GM19238 (cell line): ENCODE measurements around the gene NCBP1.
"Not testable (repeated sequence)": the region's sequence is repeated elsewhere in the genome, so short reads cannot be mapped to it uniquely, and the experiment has no call there.

Experiments
- DNase-seq: peaks from one replicate; pipeline ENCODE4 v3.0.0; 2011; ENCODE audit warnings: low spot score; ENCODE audit not compliant: insufficient read length

The NCBP1 gene

DNA sequence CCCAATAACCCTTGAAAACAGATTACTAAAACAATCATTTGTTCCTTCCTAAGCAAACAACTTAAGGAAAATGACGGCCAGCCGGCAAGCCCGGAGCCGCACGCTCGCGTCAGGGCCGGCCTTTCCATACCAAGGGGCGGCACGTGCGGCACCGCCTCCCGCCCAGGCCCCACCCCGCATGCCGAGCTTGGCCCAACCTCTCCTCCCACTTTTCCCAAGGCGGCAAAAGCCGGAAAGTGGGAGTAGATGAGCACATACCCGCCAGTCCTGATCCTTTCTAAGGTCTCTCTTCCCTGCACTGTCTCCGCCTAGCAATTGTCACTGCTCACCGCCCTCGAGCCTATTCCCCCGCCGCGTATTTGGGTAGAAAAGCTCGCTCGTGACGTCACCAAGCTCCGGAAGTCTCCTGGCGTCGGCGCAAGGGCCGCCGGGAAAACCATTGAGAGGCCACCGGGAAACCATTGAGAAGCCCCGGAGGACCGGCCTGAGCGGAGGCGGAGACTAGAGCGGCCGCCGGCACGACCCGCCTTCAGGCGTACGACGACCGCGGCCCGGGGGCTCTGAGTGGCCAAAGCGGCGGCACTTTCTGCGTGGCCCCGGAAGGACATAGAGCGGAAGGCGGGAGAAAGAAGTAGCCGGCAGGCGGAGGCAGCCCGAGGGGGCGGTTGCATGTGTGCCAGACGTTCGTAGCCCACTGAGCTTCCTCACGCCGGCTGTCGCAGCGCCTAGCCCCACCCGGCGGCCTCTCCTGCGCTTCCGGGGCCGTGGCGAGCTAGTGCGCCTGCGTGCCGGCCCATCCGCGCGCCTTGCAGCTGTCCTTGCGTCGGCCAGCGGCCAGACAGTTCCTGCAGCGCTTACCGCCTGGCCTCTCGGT is at the start of gene NCBP1, which contains the start of gene TSTD2:
Gene NCBP1, plus strand, starts transcription at position 837 of the 874 bp plus-strand sequence. CDS start 61 bp downstream, outside the sequence.
Gene TSTD2, minus strand, starts transcription at position 384 of the 874 bp plus-strand sequence. CDS start 5,806 bp downstream, outside the sequence.
- peak; percentile 80 for DNase-seq

GRCh38 chr9:97584778-97585177 is 48.8 kb upstream of the NCBP1 start:
- DNase-seq, result not testable (repeated sequence)

DNA sequence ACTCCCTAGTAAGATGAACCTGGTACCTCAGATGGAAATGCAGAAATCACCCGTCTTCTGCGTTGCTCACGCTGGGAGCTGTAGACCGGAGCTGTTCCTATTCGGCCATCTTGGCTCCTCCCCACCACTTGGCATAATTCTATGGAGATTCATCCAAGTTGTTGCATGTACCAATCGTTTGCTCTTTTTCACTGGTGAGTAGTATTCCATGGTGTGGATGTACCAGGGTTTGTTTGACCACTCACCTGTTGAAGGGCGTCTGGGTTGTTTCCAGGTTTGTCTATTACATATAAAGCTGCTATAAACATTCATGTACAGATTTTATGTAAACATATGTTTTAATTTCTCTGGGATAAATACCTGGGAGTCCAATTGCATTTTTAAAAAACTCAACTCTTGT is 46.7 kb upstream of the NCBP1 start:
- not testable (repeated sequence) for DNase-seq

GRCh38 chr9:97591535-97591934 is 42.1 kb upstream of the NCBP1 start:
- no peak for DNase-seq

DNA sequence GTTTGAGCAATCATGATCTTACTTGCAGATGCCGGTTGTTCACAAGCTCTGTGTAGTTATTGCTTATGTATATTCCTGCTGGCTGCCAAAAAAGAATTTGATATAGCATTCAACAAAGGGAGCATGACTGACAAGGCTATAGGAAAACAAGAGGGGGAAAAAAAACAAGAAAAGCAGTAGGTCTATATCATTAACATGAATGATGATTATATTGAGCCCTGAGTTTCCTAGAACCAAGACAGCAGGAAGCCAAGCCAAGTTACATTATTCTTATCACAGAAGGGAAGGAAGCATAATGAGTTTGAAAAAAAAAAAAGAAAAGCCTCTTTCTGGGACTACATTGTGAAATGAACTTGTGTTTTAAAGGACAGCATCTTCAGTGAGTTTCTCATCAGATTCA is 41.5 kb upstream of the NCBP1 start:
- DNase-seq, result no peak

DNA sequence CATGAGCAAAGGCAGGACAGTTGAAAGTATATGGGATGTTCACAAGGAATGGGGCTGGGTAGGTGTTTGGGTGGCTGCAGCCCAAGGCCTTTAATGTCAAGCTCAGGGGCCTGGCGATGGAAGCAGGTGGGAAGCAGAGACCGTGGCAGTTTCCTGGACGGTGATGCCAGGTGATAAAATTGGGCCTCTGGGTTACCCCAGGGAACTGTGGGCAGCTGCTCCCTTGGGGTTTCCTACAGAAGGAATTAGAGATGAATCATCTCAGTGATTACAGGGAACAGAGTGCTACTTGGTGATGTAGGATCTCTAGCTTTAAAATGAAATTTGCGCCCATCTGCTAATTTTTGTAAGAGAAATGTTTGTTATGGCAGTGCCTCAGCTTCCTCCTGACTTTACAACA is 39.7 kb upstream of the NCBP1 start:
- no peak for DNase-seq

GRCh38 chr9:97594381-97594921 is 39.2 kb upstream of the NCBP1 start:
- DNase-seq, result no peak

DNA sequence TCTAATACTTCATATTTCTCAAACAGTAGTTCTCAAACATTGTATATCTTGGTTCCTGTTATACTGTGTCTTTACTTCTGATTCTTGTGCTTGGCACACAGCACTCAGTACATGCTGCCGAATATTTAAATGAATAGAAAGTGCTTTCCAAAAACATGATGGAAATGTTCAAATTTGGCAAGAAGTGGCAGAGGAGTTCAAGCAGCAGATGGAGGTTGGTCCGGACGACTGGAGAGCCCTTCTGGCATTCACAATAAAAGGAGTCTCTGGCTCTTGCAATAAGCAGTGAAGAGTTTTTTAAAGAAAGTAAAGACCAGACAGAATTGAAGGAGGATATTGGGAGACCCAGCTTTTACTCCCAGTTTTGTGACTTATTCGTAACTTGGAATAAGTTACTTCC is 36.7 kb upstream of the NCBP1 start:
- DNase-seq, result no peak

DNA sequence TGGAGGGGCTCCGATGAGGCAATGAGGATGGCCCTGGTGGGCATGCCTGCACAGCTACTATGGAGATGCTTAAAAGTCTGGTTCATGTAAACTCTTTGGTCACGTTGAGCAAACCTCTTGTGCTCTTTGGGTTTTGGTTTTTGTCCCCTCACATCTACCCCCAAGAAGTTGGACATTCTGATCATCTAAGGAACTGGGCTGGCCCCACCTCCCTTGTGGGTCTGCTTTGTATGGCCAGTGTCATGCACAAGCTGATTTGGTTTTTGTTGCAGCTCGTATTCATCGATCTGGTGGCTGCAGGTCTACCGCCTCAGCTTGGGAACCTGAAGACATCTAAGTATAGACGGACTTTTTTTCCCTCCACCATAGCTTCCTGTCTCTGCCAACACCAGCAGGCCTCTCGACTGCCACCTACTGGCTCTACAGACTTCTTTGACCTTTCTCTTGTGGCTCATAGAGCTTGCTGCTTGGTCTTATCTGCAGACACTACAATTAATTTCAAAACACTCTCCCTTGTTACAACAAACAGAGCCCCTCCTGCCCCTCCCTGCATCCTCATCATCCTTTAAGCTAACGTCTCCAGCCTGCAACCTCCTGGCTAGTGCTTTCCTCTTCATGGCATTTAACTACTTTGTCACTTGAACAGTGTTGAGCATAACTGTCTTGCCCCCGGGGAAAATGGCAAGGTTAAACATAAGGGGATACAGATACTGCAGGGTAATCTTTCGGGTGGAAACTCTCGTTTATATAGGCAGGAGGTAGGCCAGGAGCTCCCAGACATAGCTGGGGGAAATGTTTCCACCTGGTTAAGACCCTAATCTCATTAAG is 34.9 kb upstream of the NCBP1 start:
- DNase-seq, result peak; percentile 58

GRCh38 chr9:97599314-97599846 is 34.2 kb upstream of the NCBP1 start:
- no peak for DNase-seq

DNA sequence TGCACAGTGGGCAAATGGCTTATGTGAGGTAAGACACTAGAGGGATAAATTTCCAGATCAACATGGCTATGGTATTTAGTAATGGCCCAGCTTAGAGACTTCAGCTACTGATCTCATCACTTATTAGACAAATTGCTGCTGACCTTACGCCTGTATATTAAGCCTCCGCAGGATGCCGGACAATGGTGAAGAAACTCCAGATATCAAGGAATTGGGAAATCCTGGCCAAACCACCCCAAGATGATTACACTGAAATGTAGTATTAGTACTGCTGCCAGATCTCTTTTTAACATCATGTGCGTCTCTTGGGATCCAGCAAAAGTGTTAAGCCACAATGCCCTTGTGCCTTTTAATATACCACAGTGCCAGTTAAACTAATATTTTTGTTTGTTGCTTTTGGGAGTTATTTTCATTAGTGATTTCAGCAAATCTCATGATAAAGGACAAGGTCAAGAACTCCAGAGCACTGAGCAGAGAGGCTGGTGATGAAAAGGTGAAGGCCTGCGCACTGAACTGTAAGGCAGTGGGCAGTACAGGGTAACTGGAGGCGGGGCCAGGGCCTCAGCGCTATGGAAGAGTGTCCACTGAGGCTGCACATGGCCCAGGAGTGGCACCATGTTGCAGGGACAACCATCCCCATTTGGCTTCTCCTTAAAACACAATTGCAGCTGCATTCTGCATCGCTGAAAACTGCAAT is 32.9 kb upstream of the NCBP1 start:
- no peak for DNase-seq

GRCh38 chr9:97601228-97601898 is 32.3 kb upstream of the NCBP1 start:
- DNase-seq, result no peak

DNA sequence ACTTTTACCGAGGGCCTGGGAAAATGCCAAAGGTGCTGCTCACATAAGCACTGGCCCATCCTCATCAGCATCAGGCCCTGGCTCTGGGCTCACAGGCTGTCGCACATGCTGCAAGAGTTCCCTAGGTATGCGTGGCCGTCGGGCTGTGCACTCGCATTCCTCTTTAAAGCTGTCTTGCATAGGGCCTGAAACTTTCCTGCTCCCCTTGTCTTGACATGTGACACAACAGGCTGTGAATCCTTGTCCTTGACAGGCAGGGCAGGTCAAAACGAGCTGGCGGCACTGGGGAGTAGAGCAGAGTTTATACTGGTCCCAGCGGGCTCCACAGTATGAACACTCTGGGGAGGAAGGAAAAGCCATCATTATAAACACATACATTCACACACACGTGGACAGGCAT is 31.2 kb upstream of the NCBP1 start:
- DNase-seq, result no peak

DNA sequence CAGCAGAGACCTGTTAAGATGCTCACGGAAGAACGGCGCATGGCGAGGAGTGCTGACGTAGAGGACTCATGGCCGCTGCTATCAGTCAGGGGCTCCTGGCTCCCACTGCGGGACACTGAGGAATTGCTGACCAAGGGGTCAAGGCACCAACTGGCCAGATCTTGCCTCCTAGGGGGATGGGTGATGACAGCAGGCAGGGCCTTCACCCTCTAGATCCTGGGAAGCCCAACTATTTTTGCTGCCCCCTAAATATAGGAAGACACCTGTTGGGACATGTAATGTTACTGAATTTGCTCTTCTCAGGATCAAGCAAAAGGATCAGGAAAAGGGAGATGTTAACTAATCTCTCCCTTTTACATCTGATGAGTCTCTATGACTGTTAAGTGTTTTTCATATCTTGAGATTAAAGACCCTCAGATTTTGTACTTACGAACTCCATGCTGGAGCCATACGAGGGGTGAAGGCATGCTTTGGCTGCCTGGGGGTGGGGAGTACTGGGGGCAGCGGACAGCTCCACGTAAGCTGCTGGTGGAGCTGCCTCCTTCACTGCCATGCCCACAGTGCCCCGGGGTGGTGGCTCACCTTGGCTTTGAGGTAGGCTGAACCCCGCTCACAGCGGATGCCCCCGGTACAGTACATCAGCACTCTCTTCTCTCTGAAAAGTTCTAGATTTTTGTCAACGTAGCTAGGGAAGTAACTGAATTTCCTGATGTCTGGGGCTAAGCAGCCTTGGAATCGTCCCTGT is 28.5 kb upstream of the NCBP1 start:
- DNase-seq, result no peak

GRCh38 chr9:97615439-97616072 is 18.1 kb upstream of the NCBP1 start:
- no peak for DNase-seq

DNA sequence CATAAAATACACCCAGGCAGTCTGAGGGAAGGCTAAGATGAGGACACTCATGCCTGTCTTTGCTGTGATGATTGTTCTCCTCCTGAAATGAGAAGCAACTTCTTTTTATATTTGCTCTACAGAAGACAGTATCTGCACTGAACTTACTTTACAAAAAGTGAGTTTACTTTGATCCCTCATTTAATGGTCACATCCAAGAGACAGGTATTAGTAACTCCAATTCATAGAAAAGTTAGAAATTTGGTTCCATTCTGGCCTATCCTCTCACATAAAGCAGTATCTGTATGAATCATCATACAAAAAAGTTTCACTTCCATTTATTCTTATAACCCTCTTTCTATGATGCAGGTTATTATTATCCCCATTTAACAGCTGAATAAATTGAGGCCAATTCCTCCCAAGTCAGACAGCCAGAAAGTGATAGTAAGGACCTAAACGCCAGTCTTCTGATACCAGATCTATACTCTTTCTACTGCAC is 15.6 kb upstream of the NCBP1 start:
- DNase-seq, result no peak

GRCh38 chr9:97620063-97620462 is 13.6 kb upstream of the NCBP1 start:
- not testable (repeated sequence) for DNase-seq

DNA sequence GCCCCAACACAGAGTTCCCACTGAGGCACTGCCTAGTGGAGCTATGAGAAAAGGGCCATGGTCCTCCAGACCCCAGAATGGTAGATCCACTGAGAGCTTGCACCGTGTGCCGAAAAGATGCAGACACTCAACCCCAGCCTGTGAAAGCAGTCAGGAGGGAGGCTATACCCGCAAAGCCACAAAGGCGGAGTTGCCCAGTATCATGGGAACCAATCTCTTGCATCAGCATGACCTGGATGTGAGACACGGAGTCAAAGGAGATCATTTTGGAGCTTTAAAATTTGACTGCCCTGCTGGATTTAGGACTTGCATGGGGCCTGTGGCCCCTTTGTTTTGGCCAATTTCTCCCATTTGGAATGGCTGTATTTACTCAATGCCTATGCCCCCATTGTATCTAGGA is 11.1 kb upstream of the NCBP1 start:
- not testable (repeated sequence) for DNase-seq

- no peak for DNase-seq
Observed at GRCh38 chr9:97623946-97624345, 9.7 kb upstream of the NCBP1 start.
